ENCODE data around the gene FOXRED1.
"Not testable (repeated sequence)": the region's sequence is repeated elsewhere in the genome, so short reads cannot be mapped to it uniquely, and the experiment has no call there.

Gene FOXRED1

DNA sequence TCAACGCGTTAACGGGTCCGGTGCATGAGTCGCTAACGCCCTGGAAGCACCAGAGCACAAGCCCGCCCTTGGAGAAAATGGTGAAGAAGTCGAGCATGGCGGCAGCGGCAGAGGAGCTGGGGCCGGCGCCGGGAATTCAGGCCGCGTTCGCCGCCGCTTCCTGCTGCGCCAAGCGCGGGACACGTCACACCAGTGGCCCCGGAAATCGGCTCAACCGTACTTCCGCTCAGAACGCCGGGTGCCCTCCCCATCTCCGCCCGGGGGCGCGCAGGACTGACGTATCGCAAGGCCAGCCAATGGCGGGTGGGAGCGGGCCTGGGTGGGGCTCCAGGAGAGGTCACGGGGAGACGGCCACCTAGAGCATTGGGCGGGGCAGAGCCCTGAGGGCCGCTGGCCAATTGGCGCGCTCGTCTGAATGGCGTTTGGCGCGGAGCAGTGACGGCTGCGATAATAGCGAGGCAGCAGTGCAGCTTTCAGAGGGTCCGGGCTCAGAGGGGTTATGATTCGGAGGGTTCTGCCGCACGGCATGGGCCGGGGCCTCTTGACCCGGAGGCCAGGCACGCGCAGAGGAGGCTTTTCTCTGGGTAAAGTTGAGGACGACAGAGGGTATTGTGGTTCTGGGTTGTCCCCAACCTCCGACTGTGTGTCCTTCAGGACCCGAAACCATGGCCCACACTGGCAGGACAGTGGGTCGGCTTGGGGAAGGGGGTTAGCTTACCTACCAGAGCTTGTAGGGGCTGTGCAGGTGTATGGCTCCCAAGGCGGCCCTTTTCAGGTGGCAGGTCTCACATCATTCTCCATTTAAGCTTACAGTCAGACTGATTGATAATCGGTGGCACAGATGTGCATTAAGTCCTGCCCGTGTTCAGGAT lies at the start of gene FOXRED1, which contains the start of gene SRPRA:
Gene FOXRED1, plus strand, starts transcription at position 447 of the 872 bp plus-strand sequence. Its CDS starts 53 bp downstream, at position 500.
Gene SRPRA, minus strand, starts transcription at position 188 of the 872 bp plus-strand sequence. Its CDS starts 91 bp downstream, at position 97.
- DNase-seq: peak; percentile 87 to 100 (median 98)

DNA sequence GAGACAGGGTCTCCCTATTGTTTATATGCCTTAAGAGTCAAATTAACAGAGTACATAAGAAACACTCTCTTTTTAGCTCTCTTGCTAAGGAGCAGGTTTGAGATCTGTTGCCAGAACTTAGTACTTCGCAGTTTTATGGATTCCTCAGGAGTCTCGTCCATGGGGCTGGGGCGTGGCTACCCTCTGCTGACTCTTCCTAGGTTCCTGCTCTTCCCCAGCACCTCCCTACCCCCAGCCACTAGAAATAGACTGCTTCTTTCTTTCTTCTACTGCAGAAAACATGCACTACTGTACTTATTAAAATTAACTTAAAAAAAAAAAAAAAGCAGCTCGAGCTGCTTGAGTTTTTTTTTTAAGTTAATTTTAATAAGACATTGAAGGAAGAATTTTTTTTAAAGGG lies 49.4 kb upstream of the FOXRED1 start:
- DNase-seq: no peak

DNA sequence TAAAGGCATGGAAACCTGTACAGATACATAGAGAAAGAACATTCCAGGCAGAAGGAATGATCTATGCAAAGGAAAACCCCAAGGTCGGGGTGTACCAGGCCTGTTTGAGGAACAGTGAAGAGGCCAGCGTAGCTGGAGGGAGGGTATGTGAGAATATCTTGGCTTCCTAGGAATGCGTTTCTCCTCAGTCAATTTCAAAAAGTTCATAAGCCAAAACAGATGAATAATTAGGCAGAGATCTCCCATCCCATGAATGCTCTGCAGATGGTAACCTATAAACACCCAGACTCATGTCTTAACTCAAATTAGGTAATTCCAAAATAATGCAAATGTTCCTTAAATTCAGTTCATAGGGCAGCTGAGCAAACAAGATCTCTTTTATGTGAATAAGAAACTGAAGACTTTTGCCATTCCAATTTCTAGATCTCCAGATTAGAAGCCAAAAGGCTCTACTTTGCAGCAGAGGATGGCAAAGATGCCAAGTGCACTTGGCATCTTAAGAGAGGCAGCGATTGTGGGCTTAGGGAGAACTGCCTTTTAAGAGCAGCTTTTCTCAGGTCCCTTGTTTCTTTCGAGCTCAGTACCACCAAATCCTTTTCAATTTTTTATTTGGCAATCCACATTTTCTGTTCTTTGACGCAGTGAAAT lies 44.2 kb upstream of the FOXRED1 start:
- peak in 1 of 56 donors; percentile 17 for DNase-seq

DNA sequence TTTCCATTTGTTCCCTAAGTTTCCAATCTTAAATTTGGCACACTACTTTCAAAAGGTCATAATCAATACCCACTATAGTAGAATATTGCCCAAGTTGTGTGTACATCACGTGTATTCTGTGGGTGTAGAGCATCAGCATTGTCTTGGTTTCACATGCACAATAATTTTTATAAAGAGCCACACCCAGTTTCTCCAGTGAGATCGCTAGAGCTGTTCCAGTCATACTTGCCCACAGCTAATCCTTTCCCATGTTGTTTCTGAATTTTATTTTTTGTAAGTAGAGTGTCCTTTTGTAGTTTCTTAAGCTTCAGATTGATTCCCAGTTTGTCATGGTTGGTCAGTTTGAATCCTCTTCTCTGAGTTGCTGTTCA lies 43.7 kb upstream of the FOXRED1 start:
- no peak for DNase-seq

DNA sequence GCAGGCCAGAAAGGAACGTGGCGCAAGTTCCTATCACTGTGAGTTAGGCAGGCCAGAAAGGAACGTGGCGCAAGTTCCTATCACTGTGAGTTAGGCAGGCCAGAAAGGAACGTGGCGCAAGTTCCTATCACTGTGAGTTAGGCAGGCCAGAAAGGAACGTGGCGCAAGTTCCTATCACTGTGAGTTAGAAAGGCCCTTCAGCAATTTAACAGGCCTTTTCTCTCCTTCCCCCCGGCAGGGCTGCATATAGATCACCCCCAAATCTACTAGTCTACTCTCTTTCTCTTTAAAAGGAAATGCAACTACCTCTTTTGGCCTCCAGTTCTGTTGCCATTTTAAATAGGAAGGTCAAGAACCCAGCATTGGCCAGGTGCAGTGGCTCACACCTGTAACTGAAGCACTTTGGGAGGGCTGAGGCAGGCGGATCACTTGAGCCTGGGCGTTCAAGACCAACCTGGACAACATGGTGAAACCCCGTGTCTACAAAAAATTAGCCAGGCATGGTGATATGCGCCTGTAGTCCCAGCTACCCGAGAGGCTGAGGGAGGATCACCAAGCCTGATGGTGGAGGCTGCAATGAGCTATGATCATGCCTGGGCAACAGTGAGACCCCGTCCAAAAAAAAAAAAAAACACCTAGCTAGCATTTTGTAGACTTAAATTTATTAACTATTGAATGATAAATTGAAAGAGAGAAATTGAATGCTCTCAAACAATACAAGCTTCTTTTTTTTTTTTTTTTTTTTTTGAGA lies 42.4 kb upstream of the FOXRED1 start:
- no peak for DNase-seq

DNA sequence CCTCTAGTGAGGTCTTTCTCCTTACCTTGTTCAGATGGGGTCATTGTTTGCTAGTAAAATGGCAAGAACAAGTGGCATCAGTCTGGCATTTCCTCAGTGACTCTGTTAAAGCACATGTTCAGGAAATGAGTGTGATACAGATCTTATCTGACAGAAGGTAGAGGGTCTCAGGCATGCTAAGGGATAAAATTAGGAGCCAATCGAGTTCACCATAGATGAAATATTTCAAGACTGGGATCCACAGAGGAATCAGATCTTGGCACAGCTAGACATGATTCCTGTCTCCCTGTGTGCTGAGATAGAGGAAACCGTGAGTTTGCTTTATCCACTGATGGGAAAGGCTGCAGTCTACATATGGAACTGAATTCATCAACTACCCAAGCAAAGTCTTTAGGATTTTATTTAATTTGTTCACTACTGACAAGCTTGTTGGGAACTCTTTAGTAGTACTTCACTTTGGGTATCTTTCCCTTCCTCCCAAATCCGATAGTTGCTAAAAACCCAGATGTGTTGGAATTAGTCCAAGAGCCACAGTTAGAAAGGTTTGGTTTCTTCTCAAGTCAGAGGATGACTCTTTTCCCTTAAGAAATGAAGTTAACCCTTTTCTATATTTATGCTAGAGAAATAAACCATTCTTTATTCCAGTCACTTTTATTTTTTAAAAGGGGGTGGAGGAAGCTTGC lies 39.0 kb upstream of the FOXRED1 start:
- DNase-seq: no peak

DNA sequence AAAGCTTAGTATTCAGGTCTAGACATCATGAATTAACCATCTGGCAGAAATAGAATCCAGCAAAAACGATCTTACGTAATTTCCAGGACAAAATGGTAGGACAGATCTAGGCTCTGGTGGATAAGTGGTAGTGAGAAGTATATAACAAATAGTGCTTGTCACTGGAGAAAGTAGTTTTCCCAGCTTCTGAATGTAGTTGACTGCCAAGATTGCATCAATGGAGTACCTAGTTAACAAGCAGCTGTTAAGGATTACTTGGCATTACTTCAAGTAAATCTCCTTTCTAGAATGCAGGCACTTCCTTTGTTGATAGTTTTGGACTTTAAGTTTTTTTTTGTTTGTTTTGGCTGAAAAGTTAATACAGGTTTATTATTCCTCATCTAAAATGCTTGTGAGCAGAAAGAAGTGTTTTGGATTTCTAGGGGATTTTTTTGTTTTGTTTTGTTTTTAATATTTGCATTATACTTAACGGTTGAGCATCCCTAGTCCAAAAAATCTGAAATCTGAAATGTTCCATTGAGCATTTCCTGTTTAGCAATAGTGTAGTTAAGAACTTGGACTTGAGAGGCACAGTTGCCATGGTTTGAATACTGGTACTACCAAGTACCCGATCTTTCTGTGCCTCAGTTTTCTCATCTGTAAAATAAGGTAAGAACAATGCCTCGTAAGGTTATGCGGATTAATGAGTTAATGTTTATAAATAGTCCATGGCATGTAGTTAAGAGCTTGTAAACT lies 37.1 kb upstream of the FOXRED1 start:
- DNase-seq: no peak

DNA sequence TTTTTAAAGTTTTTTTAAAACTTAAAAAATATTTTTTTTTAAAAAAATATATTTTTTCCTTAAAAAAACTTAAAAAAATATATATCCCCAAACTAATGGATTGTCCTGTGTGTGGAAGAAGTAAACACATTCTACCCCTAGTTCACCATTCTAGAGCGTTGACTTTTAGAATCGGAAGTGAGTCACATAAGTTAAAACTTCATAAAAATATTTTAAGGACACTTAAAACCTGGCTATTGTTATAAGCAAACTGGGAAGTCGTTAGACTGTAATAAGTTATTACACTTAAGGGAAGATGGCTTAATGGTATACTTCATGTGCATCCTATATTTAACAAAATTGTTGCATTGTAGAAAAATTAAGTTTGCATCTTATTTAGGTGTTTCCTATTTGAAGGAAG lies 36.3 kb upstream of the FOXRED1 start:
- DNase-seq: no peak

DNA sequence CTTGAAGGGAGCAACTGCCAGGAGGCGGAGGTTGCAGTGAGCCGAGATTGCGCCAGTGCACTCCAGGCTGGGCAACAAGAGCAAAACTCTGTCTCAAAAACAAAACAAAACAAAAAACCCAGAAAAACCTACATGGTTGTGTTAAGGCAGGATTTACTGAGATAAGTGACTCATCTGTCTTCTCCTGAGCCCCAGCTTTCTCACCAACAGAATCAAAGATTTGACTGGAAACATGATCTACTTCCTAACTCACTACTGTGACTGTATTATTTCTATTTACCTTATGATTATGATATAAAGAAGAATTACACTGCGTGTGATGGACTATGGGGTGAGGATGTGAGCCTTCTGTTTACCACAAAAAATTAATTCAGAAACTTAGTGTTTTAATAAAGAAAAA lies 35.6 kb upstream of the FOXRED1 start:
- no peak for DNase-seq

DNA sequence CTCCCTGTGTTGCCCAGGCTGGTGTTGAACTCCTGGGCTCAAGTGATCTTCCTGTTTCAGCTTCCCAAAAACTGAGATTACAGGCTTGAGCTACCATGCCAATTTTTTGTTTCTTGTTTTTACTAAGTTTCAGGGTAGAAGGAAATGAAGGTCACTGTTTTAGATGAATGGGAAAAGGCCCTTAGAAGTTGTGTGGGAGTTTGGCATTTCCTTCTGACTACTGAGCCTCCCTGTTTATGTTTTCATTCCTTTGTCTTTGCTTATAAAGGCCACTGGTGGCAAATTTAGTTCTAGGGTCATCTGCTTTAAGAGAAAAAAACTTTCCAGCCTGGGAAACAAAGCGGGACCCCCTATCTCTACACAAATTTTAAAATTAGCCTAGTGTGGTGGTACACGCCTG lies 22.3 kb upstream of the FOXRED1 start:
- DNase-seq: no peak

DNA sequence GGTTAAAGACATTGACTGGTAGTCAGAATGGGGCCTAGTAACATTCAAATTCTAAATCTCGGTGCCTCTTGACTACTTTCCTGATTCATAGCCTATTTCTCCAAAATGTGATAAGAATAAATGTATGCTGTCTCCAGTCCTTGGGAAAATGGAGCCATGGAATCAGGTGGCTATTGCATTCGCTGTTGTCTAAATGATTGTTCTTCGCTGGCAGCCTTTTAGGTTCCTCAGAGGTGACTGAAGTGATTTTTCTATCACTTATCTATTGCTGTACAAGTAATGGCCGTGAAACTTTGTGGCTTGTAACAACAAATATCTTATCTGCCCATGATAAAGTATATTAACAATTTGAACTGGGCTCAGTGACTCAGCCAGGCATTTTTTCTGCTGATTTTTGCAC lies 15.7 kb upstream of the FOXRED1 start:
- no peak for DNase-seq

DNA sequence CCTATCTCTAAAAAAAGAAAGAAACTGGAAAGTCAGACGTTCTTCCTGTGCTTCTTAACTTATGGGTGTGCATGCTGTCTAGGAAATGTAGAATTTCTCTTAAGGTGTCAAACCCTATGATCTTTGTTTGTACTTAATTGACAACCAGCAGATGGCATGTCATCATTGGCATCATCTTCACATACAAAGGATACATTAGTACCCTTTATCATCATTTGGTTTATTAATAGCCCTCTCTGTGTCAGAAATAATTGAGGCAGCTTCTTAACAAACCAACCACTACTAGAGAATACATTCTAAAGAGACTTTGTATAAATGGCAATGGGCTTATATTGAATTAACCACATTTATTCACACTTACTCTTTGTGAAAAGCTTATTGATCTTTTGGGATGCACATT lies 14.1 kb upstream of the FOXRED1 start:
- DNase-seq: no peak

DNA sequence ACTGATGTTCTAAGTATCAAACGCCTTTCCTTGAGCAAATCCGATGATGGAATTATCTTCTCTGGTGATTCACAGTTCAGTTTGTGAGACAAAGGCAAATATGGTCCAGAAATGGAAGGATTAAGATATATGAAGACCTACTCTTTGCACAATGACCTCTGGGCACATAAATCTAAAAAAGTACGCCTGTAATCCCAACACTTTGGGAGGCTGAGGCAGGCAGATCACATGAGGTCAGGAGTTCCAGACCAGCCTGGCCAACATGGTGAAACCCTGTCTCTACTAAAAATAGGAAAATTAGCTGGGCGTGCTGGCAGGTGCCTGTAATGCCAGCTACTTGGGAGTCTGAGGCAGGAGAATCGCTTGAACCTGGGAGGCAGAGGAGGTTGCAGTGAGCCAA lies 13.4 kb upstream of the FOXRED1 start:
- not testable (repeated sequence) for DNase-seq

DNA sequence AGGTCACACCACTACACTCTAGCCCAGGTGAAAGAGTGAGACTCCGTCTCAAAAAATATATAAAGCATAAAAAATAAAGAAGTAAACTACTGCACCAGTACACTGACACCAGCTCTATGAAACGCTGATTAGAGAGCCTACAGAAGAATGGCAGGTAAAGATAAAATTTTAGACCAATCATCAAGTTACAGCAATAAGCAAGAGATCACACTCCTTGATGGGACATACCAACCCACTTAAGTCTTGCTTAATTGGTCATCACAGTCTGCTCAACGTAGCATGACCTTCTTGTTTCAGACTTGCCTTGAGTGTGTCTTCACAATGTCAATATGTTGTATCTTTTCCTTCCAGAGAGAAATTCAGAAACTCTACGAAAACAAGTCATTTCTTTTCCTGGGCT lies 12.7 kb upstream of the FOXRED1 start:
- DNase-seq: no peak

DNA sequence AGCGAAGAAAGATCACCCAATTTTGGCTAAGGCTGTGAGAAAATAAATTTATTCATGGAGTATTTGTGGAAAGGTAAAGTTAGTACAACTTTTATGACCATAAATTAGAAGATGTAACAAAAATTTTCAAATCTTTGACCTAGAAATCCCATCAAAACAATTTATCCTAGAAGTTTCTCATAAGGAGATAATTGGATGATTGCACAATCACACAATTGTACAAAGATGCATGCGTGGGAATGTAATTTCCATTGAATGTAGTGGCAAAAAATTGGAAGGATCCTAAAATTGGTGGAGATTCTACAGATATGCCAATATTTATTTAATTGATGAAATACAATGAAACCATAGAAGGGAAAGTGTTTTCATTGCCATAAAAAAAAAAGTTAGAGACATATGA lies 11.8 kb upstream of the FOXRED1 start:
- DNase-seq: no peak

DNA sequence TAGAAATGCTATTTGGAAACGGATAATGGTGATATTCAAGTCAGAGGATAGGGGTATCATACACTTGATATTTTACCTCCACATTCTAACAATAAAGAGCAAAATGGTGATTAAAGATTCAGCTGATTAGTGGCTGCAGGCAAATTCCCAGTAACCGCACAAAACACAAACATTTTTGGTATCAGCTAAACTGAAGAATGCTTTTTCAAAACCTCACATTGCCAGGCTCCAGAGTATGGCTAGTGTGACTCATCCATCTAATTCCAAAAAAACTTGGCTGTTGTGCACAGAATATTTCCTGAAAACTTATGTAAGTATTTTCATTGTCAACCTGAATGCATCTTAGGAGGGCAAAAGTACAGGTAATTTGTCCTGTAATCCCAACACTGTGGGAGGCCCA lies 11.2 kb upstream of the FOXRED1 start:
- no peak for DNase-seq

DNA sequence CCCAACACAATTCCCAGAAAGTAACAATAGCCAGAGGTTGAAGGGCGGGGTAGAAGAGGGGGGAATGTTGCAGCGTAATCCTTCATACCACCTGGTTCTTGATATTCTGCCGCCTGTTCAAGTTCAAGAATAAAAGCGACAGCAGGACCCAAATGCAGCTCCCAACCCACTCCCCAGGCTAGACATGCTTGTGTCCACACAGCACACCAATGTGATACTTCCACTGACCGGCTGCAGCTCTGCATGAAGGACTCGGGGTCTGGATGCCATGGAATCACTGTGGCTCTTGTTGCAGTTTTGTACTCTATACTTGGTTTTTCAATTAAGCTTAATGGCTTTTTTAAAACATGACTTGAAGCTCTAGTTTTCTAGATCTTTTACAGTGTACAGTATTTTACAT lies 6.7 kb upstream of the FOXRED1 start:
- DNase-seq: no peak

DNA sequence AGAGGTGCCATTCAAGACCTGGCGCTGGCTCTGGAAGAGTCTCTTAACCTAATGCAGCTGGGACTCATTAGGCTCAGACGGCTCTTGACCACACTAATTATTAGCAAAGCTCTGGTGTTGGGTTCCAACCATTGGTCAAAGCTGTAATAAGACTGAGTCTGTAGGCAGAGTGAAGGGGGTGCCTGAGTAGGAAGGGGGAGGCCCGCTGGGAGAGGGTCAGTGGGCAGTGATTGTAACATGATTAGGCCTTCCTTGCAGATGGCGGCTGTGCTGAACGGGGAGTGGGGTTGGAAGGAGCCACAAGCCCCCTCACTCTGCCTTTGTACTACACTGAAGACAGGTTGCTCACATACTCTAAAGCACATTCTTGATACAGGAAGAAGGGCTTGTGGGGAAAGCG lies 5.5 kb upstream of the FOXRED1 start:
- DNase-seq: no peak

DNA sequence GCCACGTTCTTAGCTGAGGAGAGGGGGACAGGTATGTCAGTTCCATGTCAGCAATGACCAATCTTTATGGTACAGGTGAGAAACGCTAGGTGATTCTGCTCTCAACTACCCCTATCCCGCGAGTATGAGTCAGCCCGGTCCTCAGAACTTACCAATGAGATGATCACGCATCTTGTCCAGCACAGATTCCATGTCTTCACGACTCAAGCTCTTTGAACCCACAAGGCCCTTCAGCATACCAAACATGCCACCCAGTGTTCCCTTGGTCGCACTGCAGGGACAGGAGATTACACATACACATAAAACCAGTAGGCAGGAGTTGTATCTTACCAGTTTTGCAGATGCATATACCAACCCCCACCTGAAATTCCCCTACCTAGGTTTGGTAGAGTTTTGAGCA lies 3.1 kb upstream of the FOXRED1 start:
- DNase-seq: no peak

DNA sequence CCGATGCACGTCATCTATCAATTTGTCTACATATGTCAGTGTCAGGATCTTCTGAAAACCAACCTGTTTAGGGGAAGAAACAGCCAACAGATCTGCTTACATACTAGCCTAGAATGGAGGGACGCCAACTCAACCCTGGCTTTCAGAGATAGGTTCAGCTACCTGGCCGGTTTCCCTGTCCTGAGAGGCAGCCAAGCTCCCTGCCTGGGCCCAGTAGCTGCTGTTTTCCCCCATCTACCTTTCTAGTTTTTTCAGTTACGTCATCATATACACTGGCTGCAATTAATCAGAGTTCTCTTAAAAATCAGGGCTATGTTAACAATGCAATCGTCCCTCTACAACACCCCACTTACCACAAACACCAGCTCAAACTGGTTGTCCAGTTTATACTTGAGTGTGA lies 1.3 kb upstream of the FOXRED1 start:
- no peak for DNase-seq

DNA sequence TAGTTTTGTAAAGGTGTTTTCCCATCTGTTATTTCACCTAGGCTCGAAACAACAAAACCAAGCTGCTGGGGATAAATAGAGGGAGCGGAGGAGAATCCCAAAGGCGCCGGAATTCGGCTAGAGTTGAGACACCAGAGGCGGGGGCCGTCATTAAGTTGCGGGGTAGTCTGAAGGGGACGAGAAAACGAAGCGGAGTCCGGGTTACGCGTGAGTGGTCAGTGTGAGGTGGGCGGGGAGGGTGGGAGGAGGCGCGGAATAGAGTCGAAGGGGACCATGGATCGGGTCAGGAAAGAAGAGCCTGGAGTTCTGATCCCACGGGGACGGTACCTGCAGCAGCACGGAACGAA lies 620 bp upstream of the FOXRED1 start:
- DNase-seq: no peak

Measured in amygdala (tissue), 56 donors.